HG03354 (cell line): Measurements from ENCODE around the gene SLC29A1.
A peak's percentile ranks its signal among the peaks of the same experiment; 100 is the strongest.

Experiments
- ATAC-seq: cut with Tn5 transposase; IDR thresholded peaks from one replicate; pipeline ENCODE4 v1.9.1; 2021; ENCODE audit warnings: mild to moderate bottlenecking; ENCODE audit not compliant: unreplicated experiment, poor library complexity, severe bottlenecking

SLC29A1 gene

DNA sequence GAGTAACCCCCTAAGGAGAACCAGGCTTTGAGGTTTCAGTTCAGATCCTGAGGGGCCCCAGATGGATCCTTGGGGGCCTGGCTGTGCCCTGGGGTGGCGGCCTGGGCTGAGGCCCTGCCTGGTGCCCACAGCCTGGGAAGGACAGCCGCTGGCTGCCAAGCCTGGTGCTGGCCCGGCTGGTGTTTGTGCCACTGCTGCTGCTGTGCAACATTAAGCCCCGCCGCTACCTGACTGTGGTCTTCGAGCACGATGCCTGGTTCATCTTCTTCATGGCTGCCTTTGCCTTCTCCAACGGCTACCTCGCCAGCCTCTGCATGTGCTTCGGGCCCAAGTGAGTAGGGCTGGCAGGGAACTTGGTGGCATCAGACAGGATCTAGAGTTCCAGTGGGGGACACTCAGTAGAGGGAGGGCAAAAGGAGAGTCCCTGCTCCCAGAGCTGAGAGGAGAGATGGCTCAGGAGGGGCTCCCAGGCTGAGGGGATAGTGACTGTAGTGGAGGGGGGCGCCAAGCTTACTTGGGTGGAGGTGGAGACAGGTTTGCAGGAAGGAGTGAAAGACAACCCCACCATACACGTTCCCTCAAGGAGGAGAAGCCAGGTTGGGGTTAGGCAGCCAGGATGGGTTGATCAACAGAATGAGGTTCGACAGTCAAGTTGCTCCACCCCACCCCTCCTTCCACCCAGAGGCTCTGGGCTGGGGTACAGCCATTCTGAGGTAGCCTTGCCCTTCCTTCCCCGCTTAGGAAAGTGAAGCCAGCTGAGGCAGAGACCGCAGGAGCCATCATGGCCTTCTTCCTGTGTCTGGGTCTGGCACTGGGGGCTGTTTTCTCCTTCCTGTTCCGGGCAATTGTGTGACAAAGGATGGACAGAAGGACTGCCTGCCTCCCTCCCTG lies 9.5 kb downstream of the SLC29A1 start:
- ATAC-seq: no peak

DNA sequence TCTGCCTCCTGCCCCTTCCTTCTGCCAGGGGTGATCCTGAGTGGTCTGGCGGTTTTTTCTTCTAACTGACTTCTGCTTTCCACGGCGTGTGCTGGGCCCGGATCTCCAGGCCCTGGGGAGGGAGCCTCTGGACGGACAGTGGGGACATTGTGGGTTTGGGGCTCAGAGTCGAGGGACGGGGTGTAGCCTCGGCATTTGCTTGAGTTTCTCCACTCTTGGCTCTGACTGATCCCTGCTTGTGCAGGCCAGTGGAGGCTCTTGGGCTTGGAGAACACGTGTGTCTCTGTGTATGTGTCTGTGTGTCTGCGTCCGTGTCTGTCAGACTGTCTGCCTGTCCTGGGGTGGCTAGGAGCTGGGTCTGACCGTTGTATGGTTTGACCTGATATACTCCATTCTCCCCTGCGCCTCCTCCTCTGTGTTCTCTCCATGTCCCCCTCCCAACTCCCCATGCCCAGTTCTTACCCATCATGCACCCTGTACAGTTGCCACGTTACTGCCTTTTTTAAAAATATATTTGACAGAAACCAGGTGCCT lies 10.2 kb downstream of the SLC29A1 start:
- no peak for ATAC-seq

DNA sequence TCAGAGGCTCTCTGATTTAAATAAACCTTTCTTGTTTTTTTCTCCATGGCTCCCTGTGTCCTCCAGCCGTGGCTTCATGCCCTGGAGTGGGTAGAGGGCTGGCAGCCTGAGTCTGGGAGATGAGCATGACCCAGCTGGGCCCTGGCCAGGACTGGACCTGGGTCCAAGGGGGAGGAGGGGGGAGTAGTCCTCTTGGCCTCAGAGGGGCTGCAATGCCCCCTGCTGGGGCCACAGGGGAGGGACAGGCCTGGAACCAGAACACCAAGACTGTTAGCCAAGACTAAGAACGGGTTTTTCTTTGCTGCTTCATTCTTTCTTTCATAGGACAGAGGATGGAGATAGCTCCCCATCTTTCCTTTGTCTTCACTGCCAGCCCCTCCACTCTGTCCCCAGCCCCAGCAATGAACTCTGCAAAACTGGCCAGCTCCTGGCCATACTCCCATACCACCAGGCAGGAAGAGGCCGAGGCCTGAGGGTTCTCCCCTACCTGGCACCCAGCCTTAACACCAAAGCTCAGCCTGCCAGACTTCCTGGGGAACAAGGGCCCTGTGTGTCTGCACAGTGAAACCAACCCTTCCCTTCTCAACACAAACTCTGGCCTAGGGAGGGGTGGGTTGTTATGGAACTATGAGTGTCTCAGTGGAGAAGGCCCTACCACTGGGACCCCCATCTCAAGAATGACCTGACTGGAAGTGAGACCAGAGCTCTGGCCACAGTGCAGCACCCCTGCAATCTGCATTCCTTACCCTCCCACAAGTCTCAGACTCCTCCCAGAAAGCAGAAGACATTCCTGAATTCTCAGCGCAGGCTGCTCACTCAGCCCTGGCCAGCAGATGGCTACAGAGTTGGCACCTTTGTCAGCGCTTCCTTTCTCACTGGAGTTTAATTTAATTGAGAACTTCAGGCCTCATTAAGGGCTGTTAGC lies 11.0 kb downstream of the SLC29A1 start:
- no peak for ATAC-seq

DNA sequence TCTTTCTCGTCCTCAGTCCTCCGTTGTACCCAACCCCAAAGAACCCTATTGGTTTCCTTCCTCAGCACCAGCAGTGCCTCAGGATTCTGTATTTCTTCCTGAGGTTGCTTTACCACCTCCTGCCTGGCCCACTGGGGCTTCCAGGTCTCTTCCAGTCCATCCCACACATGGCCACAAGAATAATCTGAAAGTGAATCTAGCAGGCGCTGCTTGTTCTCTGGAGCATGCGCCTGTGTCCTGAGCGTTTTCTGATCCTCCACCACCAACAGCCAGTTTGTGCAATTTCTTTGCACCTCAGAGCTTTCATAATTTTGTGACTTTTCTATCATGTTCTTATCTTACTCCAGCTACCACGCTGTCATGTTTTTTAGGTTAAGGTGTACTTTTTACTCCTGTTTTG lies 11.9 kb downstream of the SLC29A1 start:
- no peak for ATAC-seq

DNA sequence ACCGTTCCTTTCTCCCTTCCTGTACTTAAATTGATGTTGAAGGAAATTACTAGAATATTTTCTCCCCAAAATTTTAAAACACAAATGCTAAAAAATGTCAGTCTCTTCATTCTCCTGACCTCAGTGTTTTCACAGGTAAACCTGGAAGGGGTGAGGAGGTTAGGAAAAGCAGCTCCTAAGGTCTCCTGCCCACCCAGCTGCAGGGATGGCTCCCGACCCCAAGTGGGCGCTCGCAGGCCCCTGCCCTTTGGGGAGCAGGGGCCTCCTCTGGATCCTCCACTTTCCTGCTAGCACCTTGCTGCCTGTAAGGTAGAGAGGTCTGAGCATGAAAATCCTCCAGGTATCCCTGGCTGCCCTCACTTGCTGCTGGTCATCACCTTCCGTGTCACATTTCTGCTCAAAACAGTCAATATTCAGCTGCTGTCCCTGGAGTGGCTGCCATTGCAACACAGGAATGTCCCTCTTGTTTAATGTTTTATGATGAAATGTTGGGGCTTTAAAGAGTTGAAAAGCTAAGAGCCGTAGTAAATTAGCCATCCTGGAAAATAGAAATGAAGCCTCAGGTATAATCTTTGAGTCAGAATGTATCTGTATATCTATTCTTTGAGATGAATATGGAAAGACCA lies 12.6 kb downstream of the SLC29A1 start:
- no peak for ATAC-seq

DNA sequence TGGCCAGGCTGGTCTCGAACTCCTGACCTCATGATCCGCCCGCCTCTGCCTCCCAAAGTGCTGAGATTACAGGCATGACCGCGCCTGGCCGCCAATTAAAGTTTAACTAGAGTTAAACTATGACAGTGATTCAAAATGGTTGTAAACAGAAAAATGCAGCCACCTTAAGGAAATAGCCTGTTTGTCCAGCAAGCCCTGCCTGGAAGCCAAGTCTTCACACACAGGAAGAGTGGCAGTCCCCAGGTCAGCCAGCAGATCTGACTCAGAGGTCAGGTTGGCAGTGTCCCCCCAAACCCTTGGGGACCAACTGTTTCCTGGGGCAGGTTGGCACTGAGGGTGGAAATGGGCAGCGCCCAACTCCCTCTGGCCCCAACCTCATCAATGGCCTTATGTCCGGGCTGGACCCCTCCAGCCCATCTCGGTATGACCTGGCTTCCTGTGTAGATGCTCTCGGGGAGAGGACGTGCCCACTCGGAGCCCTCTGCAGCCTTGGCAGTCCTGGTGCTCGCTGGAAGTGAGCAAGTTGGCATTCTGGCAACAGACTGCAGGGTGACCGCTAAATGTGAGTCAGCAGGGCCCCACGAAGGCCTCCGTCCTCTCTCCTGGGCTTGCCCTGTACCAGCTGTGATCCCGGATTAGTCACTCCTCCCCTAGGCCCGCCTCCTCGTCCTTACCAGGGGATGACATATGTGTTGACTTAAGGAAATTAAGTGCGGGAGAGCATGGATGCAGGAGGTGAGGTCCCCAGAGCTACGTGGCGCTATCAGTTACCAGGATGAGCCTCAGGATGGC lies 13.8 kb downstream of the SLC29A1 start:
- peak; percentile 60 for ATAC-seq

DNA sequence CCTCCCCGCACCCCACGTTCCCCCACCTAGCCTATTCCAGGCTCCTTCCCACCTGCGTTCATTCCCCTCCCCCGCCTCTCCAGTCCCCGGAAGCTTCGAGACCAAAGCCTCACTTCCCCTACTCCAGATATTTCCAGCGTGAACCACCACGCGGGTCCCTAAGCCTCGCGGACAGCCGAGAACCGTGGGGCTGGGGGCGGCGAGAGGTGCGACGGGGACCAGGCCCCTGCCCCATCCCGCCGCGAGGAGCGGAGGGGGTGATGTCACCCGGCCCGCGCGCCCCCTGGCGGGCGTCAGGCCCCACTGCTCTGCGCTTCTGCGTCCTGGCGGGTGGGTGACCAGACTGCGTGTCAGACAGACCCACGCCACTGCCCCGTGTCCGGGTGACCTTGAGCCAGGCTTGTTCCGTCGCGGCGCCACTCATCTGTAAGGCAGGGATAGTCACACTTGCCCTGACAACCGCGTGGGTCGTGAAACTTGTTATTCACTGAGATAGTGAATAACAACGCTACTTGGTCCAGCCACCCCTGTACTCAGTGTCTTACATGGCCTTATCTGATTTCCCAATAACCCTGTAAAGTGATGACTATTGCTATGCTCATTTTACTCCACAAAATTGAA lies 14.5 kb downstream of the SLC29A1 start:
- peak; percentile 93 for ATAC-seq

DNA sequence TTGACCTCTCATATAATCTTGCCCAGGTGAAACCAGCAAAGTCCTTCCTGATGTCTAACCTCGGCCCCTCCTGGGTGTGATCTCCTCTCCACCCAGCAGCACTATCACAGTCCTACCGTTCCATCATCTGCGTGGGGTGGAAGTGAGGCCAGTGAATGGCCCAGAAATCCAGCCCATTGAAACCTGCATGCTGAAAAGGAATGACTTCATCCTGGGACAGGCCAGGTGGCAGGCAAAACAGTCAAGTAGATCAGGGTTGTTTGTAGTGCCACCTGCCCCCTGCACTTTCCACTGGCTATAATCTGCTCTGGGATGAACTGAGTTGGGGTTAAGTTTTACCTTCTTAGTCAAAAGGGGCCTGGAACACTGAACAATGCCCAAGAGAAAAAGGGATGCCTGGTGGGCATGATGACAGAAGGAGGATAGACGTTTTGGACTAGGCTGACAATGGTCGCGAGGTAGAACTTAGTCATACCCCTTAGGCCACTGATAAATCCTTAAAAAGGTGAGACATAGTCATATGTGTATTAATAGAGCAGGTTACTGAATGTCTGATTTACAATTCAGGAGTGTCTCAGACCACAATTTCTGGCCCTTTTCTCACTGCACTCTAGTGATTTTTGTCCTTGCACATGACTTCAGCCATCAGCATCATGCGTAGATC lies 15.4 kb downstream of the SLC29A1 start:
- ATAC-seq: no peak

DNA sequence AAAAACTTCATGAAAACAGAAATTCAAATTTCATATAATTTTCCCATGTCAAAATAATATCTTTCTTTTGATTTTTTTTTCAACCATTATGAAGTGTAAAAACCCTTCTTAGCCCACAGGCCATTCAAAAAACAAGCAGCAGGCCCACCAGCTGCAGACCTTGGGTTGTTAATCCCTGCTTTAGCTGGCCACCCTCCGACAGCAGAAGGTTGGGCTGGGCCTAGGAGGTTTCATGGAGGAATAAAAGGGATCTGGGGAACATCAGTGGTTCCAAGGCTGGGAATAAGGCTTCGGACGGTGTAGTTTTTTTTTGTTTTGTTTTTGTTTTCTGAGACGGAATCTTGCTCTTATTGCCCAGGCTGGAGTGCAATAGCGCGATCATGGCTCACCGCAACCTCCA lies 19.9 kb downstream of the SLC29A1 start:
- ATAC-seq: no peak

DNA sequence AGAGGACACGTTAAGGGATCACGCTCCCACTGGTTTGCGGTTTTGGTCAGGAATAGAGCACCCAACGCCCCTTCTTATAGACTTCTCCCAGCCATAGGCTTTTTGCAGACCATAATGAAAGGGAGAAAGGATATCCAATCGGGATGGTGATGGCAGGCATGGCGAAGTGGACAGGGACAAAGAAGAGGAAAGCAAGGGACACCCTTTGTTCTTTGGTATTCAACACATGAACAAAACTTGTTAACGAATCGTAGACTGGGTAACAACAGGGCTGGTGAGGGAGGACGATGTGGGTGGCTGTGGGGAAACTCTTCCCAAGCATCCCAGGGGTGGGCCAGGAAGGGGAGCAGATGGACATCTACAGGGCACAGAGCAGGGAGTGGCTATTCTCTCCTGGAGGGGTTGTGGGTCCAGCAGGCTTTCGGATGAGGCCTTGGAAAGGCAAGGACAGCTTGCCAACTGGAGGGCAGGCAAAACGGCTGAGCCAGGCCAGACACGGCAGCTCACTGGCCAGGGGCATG lies 22.1 kb downstream of the SLC29A1 start:
- no peak for ATAC-seq

DNA sequence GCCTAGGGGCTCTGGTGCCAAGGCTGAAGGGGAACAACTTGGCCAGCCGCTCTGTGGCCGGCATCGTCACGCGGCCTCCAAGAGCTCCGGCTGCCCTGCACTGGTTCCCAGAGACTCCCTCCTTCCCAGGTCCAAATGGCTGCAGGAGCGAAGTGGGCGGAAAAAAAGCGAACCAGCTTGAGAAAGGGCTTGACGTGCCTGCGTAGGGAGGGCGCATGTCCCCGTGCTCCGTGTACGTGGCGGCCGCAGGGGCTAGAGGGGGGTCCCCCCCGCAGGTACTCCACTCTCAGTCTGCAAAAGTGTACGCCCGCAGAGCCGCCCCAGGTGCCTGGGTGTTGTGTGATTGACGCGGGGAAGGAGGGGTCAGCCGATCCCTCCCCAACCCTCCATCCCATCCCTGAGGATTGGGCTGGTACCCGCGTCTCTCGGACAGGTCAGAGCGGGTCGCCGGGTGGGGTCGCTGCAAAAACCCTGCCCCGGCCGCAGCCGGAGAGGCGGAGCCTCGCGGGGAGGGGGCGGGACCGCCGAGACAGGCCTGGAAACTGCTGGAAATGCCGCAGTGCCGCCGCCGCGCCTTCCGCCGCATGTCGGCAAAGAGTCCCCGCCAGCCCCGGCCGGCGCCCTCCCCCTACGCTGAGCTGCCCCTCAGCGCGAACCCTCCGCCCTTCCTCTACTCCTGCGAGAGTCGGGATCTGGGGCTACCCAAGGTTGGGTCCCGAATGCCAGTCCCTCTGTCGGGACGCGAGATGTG lies 22.7 kb downstream of the SLC29A1 start:
- peak; percentile 48 for ATAC-seq

DNA sequence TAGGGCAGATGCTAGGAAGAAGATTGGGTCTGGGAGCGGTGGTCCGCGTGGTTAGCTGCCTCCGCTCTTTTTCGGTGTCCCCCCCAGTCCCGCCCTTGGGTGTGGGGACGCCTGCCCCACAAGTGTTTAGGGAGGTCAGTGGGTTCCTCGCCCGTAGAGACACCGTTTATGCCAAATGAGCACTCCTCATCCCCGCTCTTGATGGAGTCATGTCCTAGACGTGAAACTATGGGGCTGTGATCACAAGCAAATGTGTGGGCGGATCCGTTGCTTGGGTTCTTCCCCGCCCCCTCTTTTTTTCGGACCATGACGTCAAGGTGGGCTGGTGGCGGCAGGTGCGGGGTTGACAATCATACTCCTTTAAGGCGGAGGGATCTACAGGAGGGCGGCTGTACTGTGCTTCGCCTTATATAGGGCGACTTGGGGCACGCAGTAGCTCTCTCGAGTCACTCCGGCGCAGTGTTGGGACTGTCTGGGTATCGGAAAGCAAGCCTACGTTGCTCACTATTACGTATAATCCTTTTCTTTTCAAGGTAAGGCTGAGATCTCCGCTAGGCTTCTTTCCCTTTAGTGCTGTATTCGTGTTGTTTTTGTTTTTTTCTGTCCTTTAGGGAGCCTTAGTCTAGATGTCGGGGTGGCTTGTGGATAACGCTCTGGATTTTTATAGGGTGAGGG lies 23.4 kb downstream of the SLC29A1 start, which contains the start of gene HSP90AB1:
HSP90AB1 (plus strand) TSS at position 439 of the 675 bp plus-strand sequence. CDS start 1,529 bp downstream, outside the sequence.
- peak; percentile 77 for ATAC-seq

DNA sequence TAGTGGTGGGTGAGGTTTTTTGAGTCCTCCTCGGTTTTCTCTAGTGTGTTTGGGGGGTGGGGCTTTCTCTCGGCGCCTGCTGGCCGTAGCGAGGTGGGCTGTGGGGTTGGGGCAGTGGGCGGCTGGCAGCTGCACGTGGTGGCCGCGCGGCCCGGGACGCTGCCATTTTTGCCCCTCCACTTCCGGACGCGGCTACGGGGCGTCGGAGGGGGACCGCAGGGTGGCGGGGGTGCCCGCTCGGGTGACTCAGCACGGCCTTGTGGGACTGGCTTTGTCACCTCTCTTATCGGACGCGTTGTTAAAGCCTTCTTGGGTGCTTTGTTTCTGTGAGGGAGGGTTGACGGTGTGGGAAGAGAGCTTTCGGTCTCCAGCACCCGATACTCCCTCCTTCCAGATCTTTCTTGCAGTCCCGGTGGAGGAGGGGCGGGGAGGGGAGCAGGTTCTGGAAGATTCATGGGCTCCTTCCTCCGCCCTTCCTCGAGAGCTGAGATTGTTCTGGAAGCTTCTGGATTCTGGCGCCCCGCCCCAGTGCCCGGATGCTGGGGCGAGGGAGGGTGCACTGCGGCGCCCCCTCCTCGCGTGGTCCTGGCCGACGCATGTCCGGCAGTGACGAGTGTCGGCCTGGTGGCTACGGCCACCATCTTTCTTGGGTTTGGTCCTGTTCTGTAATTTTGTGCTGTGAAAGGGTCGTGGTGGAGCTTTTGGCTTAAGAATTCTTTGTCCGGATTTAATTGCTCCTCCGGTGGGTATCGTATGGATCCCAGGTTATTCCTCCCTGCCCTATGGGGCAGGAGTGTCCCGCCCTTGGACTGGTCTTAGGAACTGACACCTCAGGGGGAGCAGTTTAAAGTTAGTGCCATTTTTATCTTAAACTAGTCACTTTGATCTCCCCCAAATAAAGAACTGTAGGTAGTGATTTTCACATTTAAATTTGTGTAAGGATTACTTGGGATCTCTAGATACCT lies 24.2 kb downstream of the SLC29A1 start:
- peak; percentile 45 for ATAC-seq

DNA sequence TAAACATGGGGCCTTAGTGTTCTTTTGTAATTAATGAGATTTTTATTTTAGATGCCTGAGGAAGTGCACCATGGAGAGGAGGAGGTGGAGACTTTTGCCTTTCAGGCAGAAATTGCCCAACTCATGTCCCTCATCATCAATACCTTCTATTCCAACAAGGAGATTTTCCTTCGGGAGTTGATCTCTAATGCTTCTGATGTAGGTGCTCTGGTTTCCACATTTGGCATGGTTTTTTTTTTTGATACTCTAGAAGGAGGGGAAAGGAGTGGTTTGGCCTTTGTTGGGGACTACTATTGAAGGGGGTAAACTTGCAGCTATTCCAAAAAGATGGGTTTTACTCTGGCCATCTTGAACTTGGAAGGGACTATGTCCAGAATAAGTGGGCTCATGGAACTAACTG lies 25.2 kb downstream of the SLC29A1 start:
- ATAC-seq: no peak

DNA sequence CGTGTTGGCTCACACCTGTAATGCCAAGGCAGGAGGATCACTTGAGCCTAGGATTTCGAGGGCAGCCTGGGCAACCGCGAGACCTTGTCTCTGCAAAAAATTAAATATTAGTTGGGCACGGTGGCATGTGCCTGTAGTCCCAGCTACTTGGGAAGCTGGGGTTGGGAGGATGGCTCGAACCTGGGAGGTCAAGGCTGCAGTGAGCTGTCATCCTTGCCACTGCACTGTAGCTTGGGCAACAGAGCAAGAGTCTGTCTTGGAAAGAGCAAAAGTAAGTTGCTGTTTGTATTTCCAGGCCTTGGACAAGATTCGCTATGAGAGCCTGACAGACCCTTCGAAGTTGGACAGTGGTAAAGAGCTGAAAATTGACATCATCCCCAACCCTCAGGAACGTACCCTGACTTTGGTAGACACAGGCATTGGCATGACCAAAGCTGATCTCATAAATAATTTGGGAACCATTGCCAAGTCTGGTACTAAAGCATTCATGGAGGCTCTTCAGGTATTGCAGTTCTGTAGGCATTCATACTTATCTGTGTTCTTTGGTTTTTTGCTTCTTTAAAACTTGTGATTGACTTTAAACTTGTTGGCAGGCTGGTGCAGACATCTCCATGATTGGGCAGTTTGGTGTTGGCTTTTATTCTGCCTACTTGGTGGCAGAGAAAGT lies 25.8 kb downstream of the SLC29A1 start:
- no peak for ATAC-seq
